HG03064 (cell line): ENCODE data around the gene ATAD5.

Experiments used
- ATAC-seq: cut with Tn5 transposase; IDR thresholded peaks from one replicate; pipeline ENCODE4 v1.9.1; 2021; ENCODE audit warnings: low read depth; ENCODE audit not compliant: unreplicated experiment

The ATAD5 gene

GRCh38 chr17:30939051-30939689 is 107.4 kb downstream of the ATAD5 start:
- ATAC-seq, result no peak

GRCh38 chr17:30942308-30943079 is 110.7 kb downstream of the ATAD5 start:
- no peak for ATAC-seq
